Testis (tissue), 5 donors: Measurements from ENCODE around the gene PDZD8. TPM values are rescaled to one million over a fixed set of nuclear protein-coding genes. Genes with fewer than 3 reads are reported as not detected.

ENCODE experiments used
- DNase-seq: peaks from one replicate; pipeline ENCODE4 v3.0.0-alpha.2; 2019
- H3K27ac ChIP-seq, 2 donors: fragments of 200-600 bp; sonication (generic); one replicate each; pipeline ENCODE4 v1.5.1; 2019
- H3K27me3 ChIP-seq: fragments of 200-600 bp; sonication (generic); one replicate; pipeline ENCODE4 v1.5.1; 2019
- H3K36me3 ChIP-seq: fragments of 200-600 bp; sonication (generic); one replicate; pipeline ENCODE4 v1.5.1; 2017; ENCODE audit warnings: low read depth; ENCODE audit errors: missing control alignments
- H3K4me1 ChIP-seq: fragments of 200-600 bp; sonication (generic); one replicate; pipeline ENCODE4 v1.5.1; 2019
- H3K4me3 ChIP-seq, 2 donors: fragments of 200-600 bp; sonication (generic); one replicate each; pipeline ENCODE4 v1.5.1; 2017 to 2019
- H3K9me3 ChIP-seq: fragments of 200-600 bp; sonication (generic); one replicate; pipeline ENCODE4 v1.5.1; 2017
- CTCF ChIP-seq, 3 experiments: fragments of 450-650 bp in 2 of 3; fragments of 200-600 bp in 1 of 3; sonication (generic) in 1 of 3; IDR thresholded peaks; one replicate each; pipeline ENCODE4 v1.5.1; 2016 to 2019; ENCODE audit warnings: antibody characterized with exemption in 3 of 3, mild to moderate bottlenecking in 2 of 3, moderate library complexity in 1 of 3
- POLR2A ChIP-seq: fragments of 450-650 bp; IDR thresholded peaks from one replicate; pipeline ENCODE4 v1.6.1; 2017; ENCODE audit warnings: antibody characterized with exemption, mild to moderate bottlenecking, moderate library complexity
- WGBS, 2 donors: methylation state at CpG; one replicate each; pipeline ENCODE4 v1.1.5; 2018; 5-methylcytosine and 5-hydroxymethylcytosine counted together
- intact Hi-C: fragments of 100-400 bp; cut with DNase I; formaldehyde crosslinking; loops from one replicate; pipeline ENCODE4 v1.15.1; 2023; ENCODE audit warnings: low total_unique reads
- long read RNA-seq, 2 donors: transcript quantifications; one replicate each; lab custom pipeline, GENCODE V29; 2026
- polyA plus RNA-seq: library from polyadenylated mRNA; stranded (reverse); fragments of 350-450 nt; fragmentation: Illumina TruSeq; extraction: RNeasy Lipid Tissue Mini Kit (QIAGEN cat#74804); gene quantifications from one replicate; pipeline ENCODE4 v1.2.3, GENCODE V29; 2014; ENCODE audit warnings: low read depth, low replicate concordance; ENCODE audit not compliant: insufficient read depth
- total RNA-seq, 2 donors: library from RNA; depleted of rRNA; stranded (reverse); fragments of >200 nt; gene quantifications; one replicate each; pipeline ENCODE4 v1.2.3, GENCODE V29; 2016

PDZD8 gene
- total RNA-seq = 100 to 1,000 TPM in 1 of 2 donors, 10 to 100 TPM in 1; 49.6 to 120 TPM
- polyA plus RNA-seq = 107 TPM
- long read RNA-seq, donor 1, full-length matches to known transcripts = 7 of 14 reads
- long read RNA-seq, donor 1, partial matches to known transcripts = 7 of 14 reads
- long read RNA-seq, donor 1, other reads (novel, unspliced or antisense) = 0 of 14 reads
- long read RNA-seq, donor 2, full-length matches to known transcripts = 8 of 8 reads
- long read RNA-seq, donor 2, partial matches to known transcripts = 0 of 8 reads
- long read RNA-seq, donor 2, other reads (novel, unspliced or antisense) = 0 of 8 reads

GRCh38 chr10:117375360-117376178, at the start of gene PDZD8:
Gene PDZD8 (minus strand): TSS chr10:117375440. CDS start chr10:117375227, 213 bp downstream.
- H3K27me3 ChIP-seq = no peaks in the 10 kb centered on the region
- TF ChIP-seq POLR2A = no peak
- TF ChIP-seq CTCF (IDR thresholded peaks at IDR 0.05) = no peak
- no peaks in the 10 kb centered on the region for H3K9me3 ChIP-seq
- peak; percentile 97 for DNase-seq
- peaks cover 14% of the 10 kb centered on the region for H3K4me1 ChIP-seq
- H3K27ac ChIP-seq = peak within 1 kb of the TSS; percentile 93 to 94
- H3K4me3 ChIP-seq = peak within 1 kb of the TSS; percentile 78 to 93
- H3K36me3 ChIP-seq = no peaks in the 10 kb centered on the region
- intact Hi-C loops = no loop called here
- 0 to 1% methylated on average over 12 to 75 of the region's 103 CpGs for WGBS, 2 donors

- Histone ChIP-seq H3K27ac (no peak overlapping the region), H3K4me3 (no peak overlapping the region), H3K4me1 (no peaks in the 10 kb centered on the region), H3K36me3 (no peaks in the 10 kb centered on the region), H3K9me3 (no peaks in the 10 kb centered on the region), H3K27me3 (no peaks in the 10 kb centered on the region)
- TF ChIP-seq CTCF (IDR thresholded peaks at IDR 0.05) = no peak
- no peak for TF ChIP-seq POLR2A
- DNase-seq = no peak
- WGBS, 2 donors = 93% methylated on average over 6 of the region's 6 CpGs
- intact Hi-C loops = no loop called here
Measured at GRCh38 chr10:117424171-117424570, 48.9 kb upstream of the PDZD8 start.

- DNase-seq = no peak
- WGBS, 2 donors = 84 to 87% methylated on average over 5 of the region's 5 CpGs
- TF ChIP-seq CTCF (IDR thresholded peaks at IDR 0.05) (no peak), POLR2A (no peak)
- Histone ChIP-seq H3K36me3 (no peaks in the 10 kb centered on the region), H3K27me3 (no peaks in the 10 kb centered on the region), H3K27ac (no peak overlapping the region), H3K4me3 (no peak overlapping the region), H3K4me1 (no peaks in the 10 kb centered on the region), H3K9me3 (no peaks in the 10 kb centered on the region)
- intact Hi-C loops = no loop called here
Measured at GRCh38 chr10:117421985-117422384, 46.7 kb upstream of the PDZD8 start.

- TF ChIP-seq POLR2A = no peak
- TF ChIP-seq CTCF (IDR thresholded peaks at IDR 0.05) = no peak
- no peaks in the 10 kb centered on the region for H3K9me3 ChIP-seq
- H3K4me3 ChIP-seq = no peak overlapping the region
- H3K36me3 ChIP-seq = no peaks in the 10 kb centered on the region
- 74 to 84% methylated on average over 3 to 5 of the region's 5 CpGs for WGBS, 2 donors
- DNase-seq = no peak
- no peaks in the 10 kb centered on the region for H3K27me3 ChIP-seq
- intact Hi-C loops = no loop called here
- H3K27ac ChIP-seq = no peak overlapping the region
- no peaks in the 10 kb centered on the region for H3K4me1 ChIP-seq
Measured at GRCh38 chr10:117420768-117421167, 45.5 kb upstream of the PDZD8 start.
